Measurements from ENCODE around the gene ADRB1.

ADRB1 gene

GRCh38 chr10:114017271-114017670, 26.4 kb upstream of the ADRB1 start:
- WGBS = 87% methylated on average over 6 of the region's 6 CpGs
- Histone ChIP-seq H3K27ac (ENCODE audit: low read depth, low read length) (no peak overlapping the region), H3K4me1 (ENCODE audit: insufficient read depth, low read length) (no peaks in the 10 kb centered on the region)

GRCh38 chr10:114017873-114018272, 25.8 kb upstream of the ADRB1 start:
- no peaks in the 10 kb centered on the region for H3K4me1 ChIP-seq (ENCODE audit: insufficient read depth, low read length)
- no peaks in the 10 kb centered on the region for H3K36me3 ChIP-seq (ENCODE audit: insufficient read depth, low read length)
- no peak overlapping the region for H3K4me3 ChIP-seq (ENCODE audit: low read length)
- no peaks in the 10 kb centered on the region for H3K27me3 ChIP-seq (ENCODE audit: insufficient read depth, low read length)
- WGBS = 71% methylated on average over 5 of the region's 5 CpGs
- no peak overlapping the region for H3K27ac ChIP-seq (ENCODE audit: low read depth, low read length)
- H3K9ac ChIP-seq (ENCODE audit: low read depth, low read length) = no peak overlapping the region
- H3K9me3 ChIP-seq (ENCODE audit: insufficient read depth, low read depth, low read length) = peaks cover 8% of the 10 kb centered on the region

More at GRCh38 chr10:114017271-114017670, 26.4 kb upstream of the ADRB1 start:
- Histone ChIP-seq H3K4me3 (ENCODE audit: low read length) (no peak overlapping the region), H3K9ac (ENCODE audit: low read depth, low read length) (no peak overlapping the region), H3K27me3 (ENCODE audit: insufficient read depth, low read length) (no peaks in the 10 kb centered on the region), H3K36me3 (ENCODE audit: insufficient read depth, low read length) (no peaks in the 10 kb centered on the region), H3K9me3 (ENCODE audit: insufficient read depth, low read depth, low read length) (peaks cover 8% of the 10 kb centered on the region)

DNA sequence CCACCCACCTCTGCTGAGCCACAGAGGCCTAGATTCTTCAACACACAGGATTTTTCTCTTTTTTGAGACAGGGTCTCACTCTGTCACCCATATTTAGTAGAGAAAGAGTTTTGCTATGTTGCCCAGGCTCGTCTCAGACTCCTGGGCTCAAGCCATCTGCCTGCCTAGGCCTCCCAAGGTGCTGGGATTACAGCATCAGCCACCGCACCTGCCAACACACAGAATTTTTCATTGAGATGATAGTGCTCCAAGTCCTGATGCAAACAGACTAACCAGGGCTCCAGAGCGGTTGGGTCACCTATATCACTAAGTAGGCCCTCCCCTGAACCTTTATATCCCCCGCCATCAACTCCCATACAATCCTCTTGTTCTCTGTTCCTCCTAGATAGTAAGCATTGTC, 24.4 kb upstream of the ADRB1 start:
- H3K4me1 ChIP-seq (ENCODE audit: insufficient read depth, low read length) = no peaks in the 10 kb centered on the region
- no peaks in the 10 kb centered on the region for H3K27me3 ChIP-seq (ENCODE audit: insufficient read depth, low read length)
- WGBS = 91% methylated on average over 4 of the region's 4 CpGs
- peaks cover 8% of the 10 kb centered on the region for H3K9me3 ChIP-seq (ENCODE audit: insufficient read depth, low read depth, low read length)
- no peaks in the 10 kb centered on the region for H3K36me3 ChIP-seq (ENCODE audit: insufficient read depth, low read length)
- H3K27ac ChIP-seq (ENCODE audit: low read depth, low read length) = no peak overlapping the region
- H3K9ac ChIP-seq (ENCODE audit: low read depth, low read length) = no peak overlapping the region
- no peak overlapping the region for H3K4me3 ChIP-seq (ENCODE audit: low read length)

DNA sequence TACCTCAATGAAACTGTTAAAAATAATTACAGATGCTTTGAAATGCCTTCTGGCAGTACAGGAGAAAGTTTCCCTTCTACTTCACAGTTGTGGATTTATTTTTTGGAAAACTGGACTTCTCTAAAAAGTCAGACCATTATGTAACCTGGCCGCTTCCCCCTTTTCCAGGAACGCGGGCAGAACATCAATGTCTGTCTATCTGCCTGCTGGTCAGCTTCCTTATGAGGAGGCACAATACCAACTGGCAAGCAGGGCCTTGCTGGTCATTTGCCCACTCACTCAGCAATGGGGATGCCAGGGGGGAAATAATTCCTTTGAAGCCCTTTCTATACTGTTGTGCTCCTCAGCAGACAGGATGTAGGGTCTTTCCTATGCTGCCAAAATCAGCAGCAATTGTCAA, 22.5 kb upstream of the ADRB1 start:
- Histone ChIP-seq H3K9ac (ENCODE audit: low read depth, low read length) (no peak overlapping the region), H3K27me3 (ENCODE audit: insufficient read depth, low read length) (no peaks in the 10 kb centered on the region), H3K27ac (ENCODE audit: low read depth, low read length) (no peak overlapping the region), H3K9me3 (ENCODE audit: insufficient read depth, low read depth, low read length) (no peaks in the 10 kb centered on the region), H3K36me3 (ENCODE audit: insufficient read depth, low read length) (no peaks in the 10 kb centered on the region), H3K4me3 (ENCODE audit: low read length) (no peak overlapping the region), H3K4me1 (ENCODE audit: insufficient read depth, low read length) (no peaks in the 10 kb centered on the region; the same call in 1 of the 2 replicates)
- WGBS = 96% methylated on average over 3 of the region's 3 CpGs

DNA sequence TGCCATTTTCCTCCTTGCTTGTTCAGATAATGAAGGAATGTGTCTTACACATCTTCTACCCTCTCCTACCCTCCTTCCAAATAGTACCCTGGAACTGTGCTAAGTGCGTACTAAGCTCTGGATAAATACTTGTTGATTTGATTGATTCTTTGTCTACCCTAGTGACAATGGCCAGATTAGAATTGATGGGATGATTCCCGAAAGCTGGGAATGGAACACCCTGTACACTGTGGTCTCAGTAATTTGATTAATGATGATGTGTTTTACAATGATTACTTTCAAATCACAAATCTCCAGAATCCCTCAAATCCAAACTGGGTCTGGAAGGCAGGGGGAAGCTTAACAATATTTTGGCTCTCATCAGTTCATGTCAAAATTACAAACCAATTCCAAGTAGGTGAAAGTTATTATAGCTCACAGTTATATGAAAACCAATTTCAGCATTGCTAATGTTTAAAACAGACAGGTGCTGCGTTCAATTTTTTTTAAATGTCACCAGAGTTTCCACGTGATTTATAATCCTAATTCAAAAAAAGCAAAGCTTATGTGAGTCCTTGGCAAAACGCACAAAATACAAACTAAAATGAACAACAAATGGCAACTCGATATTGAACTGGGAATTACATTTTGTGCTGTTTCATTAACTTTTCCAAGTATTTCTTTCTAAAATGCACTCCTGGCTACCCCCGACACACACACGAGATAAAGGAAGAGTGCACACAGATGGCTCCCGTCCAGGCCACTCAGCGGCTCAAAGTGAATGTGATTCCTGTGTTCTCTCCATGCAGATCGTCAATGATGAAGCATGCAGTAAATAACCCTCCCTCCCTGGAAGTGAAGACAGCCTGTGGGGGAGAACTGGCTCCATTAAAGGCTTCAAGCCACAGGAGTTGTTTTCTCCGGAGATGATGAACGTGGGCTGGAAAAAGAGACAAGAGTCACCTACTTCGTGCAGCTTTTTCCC, 21.7 kb upstream of the ADRB1 start:
- Histone ChIP-seq H3K36me3 (ENCODE audit: insufficient read depth, low read length) (no peaks in the 10 kb centered on the region), H3K4me3 (ENCODE audit: low read length) (no peak overlapping the region), H3K27me3 (ENCODE audit: insufficient read depth, low read length) (no peaks in the 10 kb centered on the region), H3K4me1 (ENCODE audit: insufficient read depth, low read length) (peaks cover 8% of the 10 kb centered on the region; the same call in 1 of the 2 replicates), H3K27ac (ENCODE audit: low read depth, low read length) (no peak overlapping the region), H3K9ac (ENCODE audit: low read depth, low read length) (no peak overlapping the region), H3K9me3 (ENCODE audit: insufficient read depth, low read depth, low read length) (no peaks in the 10 kb centered on the region)
- WGBS = 97% methylated on average over 14 of the region's 14 CpGs

GRCh38 chr10:114022766-114023597, 20.7 kb upstream of the ADRB1 start:
- H3K9me3 ChIP-seq (ENCODE audit: insufficient read depth, low read depth, low read length) = no peaks in the 10 kb centered on the region
- H3K36me3 ChIP-seq (ENCODE audit: insufficient read depth, low read length) = no peaks in the 10 kb centered on the region
- H3K27ac ChIP-seq (ENCODE audit: low read depth, low read length) = no peak overlapping the region
- peaks cover 11% of the 10 kb centered on the region; the same call in 1 of the 2 replicates for H3K4me1 ChIP-seq (ENCODE audit: insufficient read depth, low read length)
- WGBS = 99% methylated on average over 7 of the region's 7 CpGs
- H3K9ac ChIP-seq (ENCODE audit: low read depth, low read length) = no peak overlapping the region
- no peaks in the 10 kb centered on the region for H3K27me3 ChIP-seq (ENCODE audit: insufficient read depth, low read length)
- no peak overlapping the region for H3K4me3 ChIP-seq (ENCODE audit: low read length)

- H3K27ac ChIP-seq (ENCODE audit: low read depth, low read length) = no peak overlapping the region
- H3K9me3 ChIP-seq (ENCODE audit: insufficient read depth, low read depth, low read length) = no peaks in the 10 kb centered on the region
- no peaks in the 10 kb centered on the region for H3K36me3 ChIP-seq (ENCODE audit: insufficient read depth, low read length)
- peaks cover 11% of the 10 kb centered on the region; the same call in 1 of the 2 replicates for H3K4me1 ChIP-seq (ENCODE audit: insufficient read depth, low read length)
- 95% methylated on average over 12 of the region's 12 CpGs for WGBS
- H3K27me3 ChIP-seq (ENCODE audit: insufficient read depth, low read length) = no peaks in the 10 kb centered on the region
- H3K4me3 ChIP-seq (ENCODE audit: low read length) = no peak overlapping the region
- no peak overlapping the region for H3K9ac ChIP-seq (ENCODE audit: low read depth, low read length)
These were observed 18.6 kb upstream of the ADRB1 start for GRCh38 chr10:114024876-114025610.

DNA sequence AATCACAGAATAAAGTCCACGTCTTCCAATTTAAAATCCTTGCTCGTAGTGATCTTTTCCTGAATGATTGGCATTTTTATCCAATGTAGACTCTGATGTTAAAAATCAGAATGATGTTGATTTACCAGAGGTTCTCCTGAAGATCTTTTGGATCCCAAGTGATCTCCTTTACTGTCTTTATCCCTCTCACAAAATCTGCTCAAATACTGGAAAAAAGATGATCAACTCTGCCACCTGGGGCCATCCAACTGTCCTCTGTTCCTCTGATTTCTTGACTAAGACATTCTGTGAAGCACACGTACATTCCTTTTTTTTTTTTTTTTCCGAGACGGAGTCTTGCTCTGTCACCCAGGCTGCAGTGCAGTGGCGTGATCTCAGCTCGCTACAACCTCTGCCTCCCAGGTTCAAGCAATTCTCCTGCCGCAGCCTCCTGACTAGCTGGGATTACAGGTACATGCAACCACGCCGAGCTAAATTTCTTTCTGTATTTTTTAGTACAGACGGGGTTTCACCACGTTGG, 18.0 kb upstream of the ADRB1 start:
- Histone ChIP-seq H3K9ac (ENCODE audit: low read depth, low read length) (no peak overlapping the region), H3K36me3 (ENCODE audit: insufficient read depth, low read length) (no peaks in the 10 kb centered on the region), H3K27ac (ENCODE audit: low read depth, low read length) (no peak overlapping the region), H3K9me3 (ENCODE audit: insufficient read depth, low read depth, low read length) (no peaks in the 10 kb centered on the region), H3K27me3 (ENCODE audit: insufficient read depth, low read length) (no peaks in the 10 kb centered on the region), H3K4me3 (ENCODE audit: low read length) (no peak overlapping the region), H3K4me1 (ENCODE audit: insufficient read depth, low read length) (peaks cover 11% of the 10 kb centered on the region; the same call in 1 of the 2 replicates)
- WGBS = 95% methylated on average over 12 of the region's 12 CpGs

GRCh38 chr10:114026189-114027040, 17.3 kb upstream of the ADRB1 start:
- WGBS = 69% methylated on average over 6 of the region's 7 CpGs
- H3K4me3 ChIP-seq (ENCODE audit: low read length) = no peak overlapping the region
- H3K27me3 ChIP-seq (ENCODE audit: insufficient read depth, low read length) = no peaks in the 10 kb centered on the region

GRCh38 chr10:114027041-114027394, 16.6 kb upstream of the ADRB1 start:
- no peak overlapping the region for H3K9ac ChIP-seq (ENCODE audit: low read depth, low read length)

More at GRCh38 chr10:114026189-114027040, 17.3 kb upstream of the ADRB1 start:
- 0 out of 2 replicates have a peak overlapping the region, but pooled peaks have one; percentile 14 for H3K9ac ChIP-seq (ENCODE audit: low read depth, low read length)
- peaks cover 11% of the 10 kb centered on the region; the same call in 1 of the 2 replicates for H3K4me1 ChIP-seq (ENCODE audit: insufficient read depth, low read length)
- no peaks in the 10 kb centered on the region for H3K9me3 ChIP-seq (ENCODE audit: insufficient read depth, low read depth, low read length)
- no peaks in the 10 kb centered on the region for H3K36me3 ChIP-seq (ENCODE audit: insufficient read depth, low read length)
- no peak overlapping the region; the same call in 1 of the 2 replicates for H3K27ac ChIP-seq (ENCODE audit: low read depth, low read length)

More at GRCh38 chr10:114027041-114027394, 16.6 kb upstream of the ADRB1 start:
- no peaks in the 10 kb centered on the region for H3K36me3 ChIP-seq (ENCODE audit: insufficient read depth, low read length)
- no peaks in the 10 kb centered on the region for H3K27me3 ChIP-seq (ENCODE audit: insufficient read depth, low read length)
- no peak overlapping the region for H3K4me3 ChIP-seq (ENCODE audit: low read length)
- no peak overlapping the region for H3K27ac ChIP-seq (ENCODE audit: low read depth, low read length)
- no peaks in the 10 kb centered on the region for H3K9me3 ChIP-seq (ENCODE audit: insufficient read depth, low read depth, low read length)
- peaks cover 11% of the 10 kb centered on the region; the same call in 1 of the 2 replicates for H3K4me1 ChIP-seq (ENCODE audit: insufficient read depth, low read length)
- WGBS = 60% methylated on average over 1 of the region's 2 CpGs

Data from HUES64 (cell line).